ENCODE measurements around the gene DOK7. TPM values are rescaled to one million over a fixed set of nuclear protein-coding genes. Genes with fewer than 3 reads are reported as not detected.

Gene DOK7
- total RNA-seq, 1 donor from 2014 or later: 5.1 TPM

- peak overlapping the region; percentile 60 for H3K27ac Mint-ChIP-seq (ENCODE audit: unreplicated experiment)
- TF ChIP-seq CTCF (IDR thresholded peaks at IDR 0.05; ENCODE audit: partially characterized antibody, unreplicated experiment): no peak
- H3K36me3 Mint-ChIP-seq (ENCODE audit: unreplicated experiment): no peaks in the 10 kb centered on the region
- DNase-seq: no peak
- peaks cover 1% of the 10 kb centered on the region for H3K9me3 Mint-ChIP-seq (ENCODE audit: unreplicated experiment)
- peaks cover 13% of the 10 kb centered on the region for H3K4me1 Mint-ChIP-seq (ENCODE audit: low read depth, unreplicated experiment)
- no peak overlapping the region for H3K4me3 Mint-ChIP-seq (ENCODE audit: unreplicated experiment)
- peaks cover 6% of the 10 kb centered on the region for H3K27me3 Mint-ChIP-seq (ENCODE audit: unreplicated experiment)
Observed at GRCh38 chr4:3521621-3522325, 58.7 kb downstream of the DOK7 start.

GRCh38 chr4:3522326-3522640 lies 59.2 kb downstream of the DOK7 start:
- H3K4me1 Mint-ChIP-seq (ENCODE audit: low read depth, unreplicated experiment): peaks cover 13% of the 10 kb centered on the region
- H3K27ac Mint-ChIP-seq (ENCODE audit: unreplicated experiment): no peak overlapping the region
- no peak overlapping the region for H3K4me3 Mint-ChIP-seq (ENCODE audit: unreplicated experiment)
- H3K9me3 Mint-ChIP-seq (ENCODE audit: unreplicated experiment): peaks cover 1% of the 10 kb centered on the region
- DNase-seq: no peak
- no peak for TF ChIP-seq CTCF (IDR thresholded peaks at IDR 0.05; ENCODE audit: partially characterized antibody, unreplicated experiment)
- H3K27me3 Mint-ChIP-seq (ENCODE audit: unreplicated experiment): peaks cover 6% of the 10 kb centered on the region
- H3K36me3 Mint-ChIP-seq (ENCODE audit: unreplicated experiment): no peaks in the 10 kb centered on the region

- H3K36me3 Mint-ChIP-seq (ENCODE audit: unreplicated experiment): no peaks in the 10 kb centered on the region
- H3K4me1 Mint-ChIP-seq (ENCODE audit: low read depth, unreplicated experiment): peaks cover 13% of the 10 kb centered on the region
- peaks cover 6% of the 10 kb centered on the region for H3K27me3 Mint-ChIP-seq (ENCODE audit: unreplicated experiment)
- no peak for DNase-seq
- H3K27ac Mint-ChIP-seq (ENCODE audit: unreplicated experiment): no peak overlapping the region
- H3K4me3 Mint-ChIP-seq (ENCODE audit: unreplicated experiment): no peak overlapping the region
- peaks cover 1% of the 10 kb centered on the region for H3K9me3 Mint-ChIP-seq (ENCODE audit: unreplicated experiment)
- no peak for TF ChIP-seq CTCF (IDR thresholded peaks at IDR 0.05; ENCODE audit: partially characterized antibody, unreplicated experiment)
Observed at GRCh38 chr4:3522651-3523050, 59.5 kb downstream of the DOK7 start.

- H3K9me3 Mint-ChIP-seq (ENCODE audit: unreplicated experiment): no peaks in the 10 kb centered on the region
- H3K27ac Mint-ChIP-seq (ENCODE audit: unreplicated experiment): no peak overlapping the region
- H3K27me3 Mint-ChIP-seq (ENCODE audit: unreplicated experiment): peaks cover 4% of the 10 kb centered on the region
- H3K36me3 Mint-ChIP-seq (ENCODE audit: unreplicated experiment): no peaks in the 10 kb centered on the region
- no peak for TF ChIP-seq CTCF (IDR thresholded peaks at IDR 0.05; ENCODE audit: partially characterized antibody, unreplicated experiment)
- no peak overlapping the region for H3K4me3 Mint-ChIP-seq (ENCODE audit: unreplicated experiment)
- H3K4me1 Mint-ChIP-seq (ENCODE audit: low read depth, unreplicated experiment): peaks cover 15% of the 10 kb centered on the region
- no peak for DNase-seq
Observed at GRCh38 chr4:3523146-3523627, 60.1 kb downstream of the DOK7 start.

GRCh38 chr4:3523628-3524221 lies 60.6 kb downstream of the DOK7 start:
- peaks cover 16% of the 10 kb centered on the region for H3K4me1 Mint-ChIP-seq (ENCODE audit: low read depth, unreplicated experiment)
- H3K27me3 Mint-ChIP-seq (ENCODE audit: unreplicated experiment): peaks cover 4% of the 10 kb centered on the region
- H3K4me3 Mint-ChIP-seq (ENCODE audit: unreplicated experiment): no peak overlapping the region
- H3K27ac Mint-ChIP-seq (ENCODE audit: unreplicated experiment): no peak overlapping the region
- no peak for DNase-seq
- H3K36me3 Mint-ChIP-seq (ENCODE audit: unreplicated experiment): no peaks in the 10 kb centered on the region
- no peaks in the 10 kb centered on the region for H3K9me3 Mint-ChIP-seq (ENCODE audit: unreplicated experiment)
- TF ChIP-seq CTCF (IDR thresholded peaks at IDR 0.05; ENCODE audit: partially characterized antibody, unreplicated experiment): no peak
